Esophagus muscularis mucosa (tissue), 3 donors: Measurements from ENCODE around the gene INPP5A.

Experiments
- POLR2A ChIP-seq: fragments of 450-650 bp; IDR thresholded peaks from one replicate; pipeline ENCODE4 v1.6.1; 2017; ENCODE audit warnings: antibody characterized with exemption, moderate library complexity, mild to moderate bottlenecking, low read depth
- TF ChIP-seq, protein P1 (sequence below), 3 experiments: fragments of 200-600 bp in 2 of 3; fragments of 450-650 bp in 1 of 3; sonication (generic) in 2 of 3; IDR thresholded peaks; one replicate each; pipeline ENCODE4 v1.5.1; 2017 to 2019; ENCODE audit warnings: antibody characterized with exemption in 3 of 3, mild to moderate bottlenecking in 2 of 3, moderate library complexity in 1 of 3

- TF ChIP-seq, protein P1, sequence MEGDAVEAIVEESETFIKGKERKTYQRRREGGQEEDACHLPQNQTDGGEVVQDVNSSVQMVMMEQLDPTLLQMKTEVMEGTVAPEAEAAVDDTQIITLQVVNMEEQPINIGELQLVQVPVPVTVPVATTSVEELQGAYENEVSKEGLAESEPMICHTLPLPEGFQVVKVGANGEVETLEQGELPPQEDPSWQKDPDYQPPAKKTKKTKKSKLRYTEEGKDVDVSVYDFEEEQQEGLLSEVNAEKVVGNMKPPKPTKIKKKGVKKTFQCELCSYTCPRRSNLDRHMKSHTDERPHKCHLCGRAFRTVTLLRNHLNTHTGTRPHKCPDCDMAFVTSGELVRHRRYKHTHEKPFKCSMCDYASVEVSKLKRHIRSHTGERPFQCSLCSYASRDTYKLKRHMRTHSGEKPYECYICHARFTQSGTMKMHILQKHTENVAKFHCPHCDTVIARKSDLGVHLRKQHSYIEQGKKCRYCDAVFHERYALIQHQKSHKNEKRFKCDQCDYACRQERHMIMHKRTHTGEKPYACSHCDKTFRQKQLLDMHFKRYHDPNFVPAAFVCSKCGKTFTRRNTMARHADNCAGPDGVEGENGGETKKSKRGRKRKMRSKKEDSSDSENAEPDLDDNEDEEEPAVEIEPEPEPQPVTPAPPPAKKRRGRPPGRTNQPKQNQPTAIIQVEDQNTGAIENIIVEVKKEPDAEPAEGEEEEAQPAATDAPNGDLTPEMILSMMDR (IDR thresholded peaks at IDR 0.05): no peak
- TF ChIP-seq POLR2A: no peak
These were observed 110.7 kb downstream of the INPP5A start for GRCh38 chr10:132648072-132648850.
